ENCODE results near the gene TNFAIP3.
"Not testable (repeated sequence)": the region's sequence is repeated elsewhere in the genome, so short reads cannot be mapped to it uniquely, and the experiment has no call there.

The TNFAIP3 gene

DNA sequence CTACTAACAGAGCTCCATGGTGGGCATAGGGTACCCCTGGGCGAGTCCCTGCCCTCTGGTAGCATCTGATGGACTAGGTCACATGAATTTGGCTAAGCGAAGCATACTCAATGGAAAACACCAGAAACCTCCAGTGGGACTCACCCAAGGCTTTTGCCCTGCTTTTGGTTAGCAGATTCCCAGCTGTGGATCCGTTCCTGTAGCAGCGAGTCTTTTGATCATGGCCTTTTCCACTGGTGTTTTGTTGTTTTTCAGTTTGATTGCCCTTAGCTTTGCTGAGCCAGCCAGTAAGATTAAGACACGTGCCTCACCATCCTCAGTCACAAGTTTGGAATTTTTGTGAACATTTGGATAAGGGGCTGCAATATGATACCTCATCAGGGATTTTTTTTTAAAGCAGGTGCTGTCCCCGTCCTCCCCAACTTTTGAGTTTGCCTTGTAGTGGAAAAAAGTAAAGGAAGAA lies 8.0 kb downstream of the TNFAIP3 start:
- in situ Hi-C loops (cut with MboI; ENCODE audit: low pct_unique_long_range_greater_than_20kb, low sequenced_read_pairs), result no loop called here

GRCh38 chr6:137875606-137876005 lies 8.5 kb downstream of the TNFAIP3 start:
- in situ Hi-C loops (cut with MboI; ENCODE audit: low pct_unique_long_range_greater_than_20kb, low sequenced_read_pairs), result no loop called here
- DNase-seq, result no peak

More for the DNA sequence above, 8.0 kb downstream of the TNFAIP3 start:
- DNase-seq, result no peak

DNA sequence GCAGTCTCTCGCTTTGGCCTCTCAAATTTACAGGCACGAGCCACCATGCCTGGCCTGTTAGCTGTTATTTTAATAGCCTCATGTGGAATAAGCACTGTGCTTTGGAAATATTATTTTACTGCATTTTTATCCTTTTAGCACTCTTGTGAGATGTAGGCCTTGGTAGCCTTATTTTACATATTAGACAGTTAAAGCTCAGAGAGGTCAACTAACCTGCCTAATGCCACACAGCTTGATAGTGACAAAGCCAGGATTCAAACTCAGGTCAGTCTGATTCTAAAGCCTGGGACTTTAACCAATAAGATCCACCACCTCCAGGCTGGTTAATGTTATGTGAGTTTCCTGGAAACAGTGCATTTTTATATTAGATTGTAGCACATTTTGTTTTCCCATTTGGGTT lies 9.5 kb downstream of the TNFAIP3 start:
- DNase-seq, result no peak
- in situ Hi-C loops (cut with MboI; ENCODE audit: low pct_unique_long_range_greater_than_20kb, low sequenced_read_pairs), result no loop called here

DNA sequence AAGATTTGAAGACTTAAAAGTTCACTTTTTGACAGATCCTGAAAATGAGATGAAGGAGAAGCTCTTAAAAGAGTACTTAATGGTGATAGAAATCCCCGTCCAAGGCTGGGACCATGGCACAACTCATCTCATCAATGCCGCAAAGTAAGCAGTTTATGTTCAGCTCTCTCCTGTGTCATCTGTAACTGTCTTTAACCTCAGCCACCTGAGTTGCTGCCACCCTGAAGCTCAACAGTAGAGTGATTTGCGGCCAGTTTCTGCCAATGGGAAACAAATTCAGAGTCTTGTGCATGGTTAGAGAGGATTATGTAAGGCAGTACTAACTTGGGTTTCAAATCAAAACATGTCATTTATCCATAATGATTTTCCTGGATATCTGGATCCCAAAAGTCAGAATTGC lies 10.1 kb downstream of the TNFAIP3 start:
- in situ Hi-C loops (cut with MboI; ENCODE audit: low pct_unique_long_range_greater_than_20kb, low sequenced_read_pairs), result no loop called here
- no peak for DNase-seq

- DNase-seq, result no peak
- in situ Hi-C loops (cut with MboI; ENCODE audit: low pct_unique_long_range_greater_than_20kb, low sequenced_read_pairs), result no loop called here
Measured at GRCh38 chr6:137877606-137878005, 10.5 kb downstream of the TNFAIP3 start.

GRCh38 chr6:137878029-137878428 lies 11.0 kb downstream of the TNFAIP3 start:
- in situ Hi-C loops (cut with MboI; ENCODE audit: low pct_unique_long_range_greater_than_20kb, low sequenced_read_pairs), result no loop called here
- no peak for DNase-seq

DNA sequence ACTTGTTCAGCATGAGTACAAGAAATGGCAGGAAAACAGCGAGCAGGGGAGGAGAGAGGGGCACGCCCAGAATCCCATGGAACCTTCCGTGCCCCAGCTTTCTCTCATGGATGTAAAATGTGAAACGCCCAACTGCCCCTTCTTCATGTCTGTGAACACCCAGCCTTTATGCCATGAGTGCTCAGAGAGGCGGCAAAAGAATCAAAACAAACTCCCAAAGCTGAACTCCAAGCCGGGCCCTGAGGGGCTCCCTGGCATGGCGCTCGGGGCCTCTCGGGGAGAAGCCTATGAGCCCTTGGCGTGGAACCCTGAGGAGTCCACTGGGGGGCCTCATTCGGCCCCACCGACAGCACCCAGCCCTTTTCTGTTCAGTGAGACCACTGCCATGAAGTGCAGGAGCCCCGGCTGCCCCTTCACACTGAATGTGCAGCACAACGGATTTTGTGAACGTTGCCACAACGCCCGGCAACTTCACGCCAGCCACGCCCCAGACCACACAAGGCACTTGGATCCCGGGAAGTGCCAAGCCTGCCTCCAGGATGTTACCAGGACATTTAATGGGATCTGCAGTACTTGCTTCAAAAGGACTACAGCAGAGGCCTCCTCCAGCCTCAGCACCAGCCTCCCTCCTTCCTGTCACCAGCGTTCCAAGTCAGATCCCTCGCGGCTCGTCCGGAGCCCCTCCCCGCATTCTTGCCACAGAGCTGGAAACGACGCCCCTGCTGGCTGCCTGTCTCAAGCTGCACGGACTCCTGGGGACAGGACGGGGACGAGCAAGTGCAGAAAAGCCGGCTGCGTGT lies 11.6 kb downstream of the TNFAIP3 start:
- in situ Hi-C loops (cut with MboI; ENCODE audit: low pct_unique_long_range_greater_than_20kb, low sequenced_read_pairs), result no loop called here
- DNase-seq, result no peak

GRCh38 chr6:137879299-137879698 lies 12.2 kb downstream of the TNFAIP3 start:
- DNase-seq, result no peak
- in situ Hi-C loops (cut with MboI; ENCODE audit: low pct_unique_long_range_greater_than_20kb, low sequenced_read_pairs), result no loop called here

GRCh38 chr6:137879885-137880745 lies 13.1 kb downstream of the TNFAIP3 start:
- DNase-seq, result no peak
- in situ Hi-C loops (cut with MboI; ENCODE audit: low pct_unique_long_range_greater_than_20kb, low sequenced_read_pairs), result no loop called here

DNA sequence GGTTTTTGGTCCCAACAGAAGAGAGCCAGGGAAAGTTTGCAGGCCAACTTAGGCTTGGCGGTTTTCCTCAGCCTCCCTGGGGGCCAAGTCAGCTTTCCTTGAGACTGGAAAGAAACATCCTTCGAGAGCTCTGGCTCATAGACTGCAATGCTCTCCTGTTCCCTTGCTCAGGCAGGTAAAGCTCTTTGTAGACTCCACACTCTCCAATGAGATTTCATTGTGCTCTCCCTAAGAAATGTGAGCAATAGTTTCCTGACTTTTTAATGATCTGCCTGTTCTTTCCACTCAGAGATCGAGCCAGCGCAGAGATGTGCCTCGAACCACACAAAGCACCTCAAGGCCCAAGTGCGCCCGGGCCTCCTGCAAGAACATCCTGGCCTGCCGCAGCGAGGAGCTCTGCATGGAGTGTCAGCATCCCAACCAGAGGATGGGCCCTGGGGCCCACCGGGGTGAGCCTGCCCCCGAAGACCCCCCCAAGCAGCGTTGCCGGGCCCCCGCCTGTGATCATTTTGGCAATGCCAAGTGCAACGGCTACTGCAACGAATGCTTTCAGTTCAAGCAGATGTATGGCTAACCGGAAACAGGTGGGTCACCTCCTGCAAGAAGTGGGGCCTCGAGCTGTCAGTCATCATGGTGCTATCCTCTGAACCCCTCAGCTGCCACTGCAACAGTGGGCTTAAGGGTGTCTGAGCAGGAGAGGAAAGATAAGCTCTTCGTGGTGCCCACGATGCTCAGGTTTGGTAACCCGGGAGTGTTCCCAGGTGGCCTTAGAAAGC lies 13.9 kb downstream of the TNFAIP3 start:
- in situ Hi-C loops (cut with MboI; ENCODE audit: low pct_unique_long_range_greater_than_20kb, low sequenced_read_pairs), result no loop called here
- DNase-seq, result no peak

DNA sequence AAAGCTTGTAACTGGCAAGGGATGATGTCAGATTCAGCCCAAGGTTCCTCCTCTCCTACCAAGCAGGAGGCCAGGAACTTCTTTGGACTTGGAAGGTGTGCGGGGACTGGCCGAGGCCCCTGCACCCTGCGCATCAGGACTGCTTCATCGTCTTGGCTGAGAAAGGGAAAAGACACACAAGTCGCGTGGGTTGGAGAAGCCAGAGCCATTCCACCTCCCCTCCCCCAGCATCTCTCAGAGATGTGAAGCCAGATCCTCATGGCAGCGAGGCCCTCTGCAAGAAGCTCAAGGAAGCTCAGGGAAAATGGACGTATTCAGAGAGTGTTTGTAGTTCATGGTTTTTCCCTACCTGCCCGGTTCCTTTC lies 14.4 kb downstream of the TNFAIP3 start:
- in situ Hi-C loops (cut with MboI; ENCODE audit: low pct_unique_long_range_greater_than_20kb, low sequenced_read_pairs), result no loop called here
- DNase-seq, result no peak

- DNase-seq, result peak; percentile 27
- in situ Hi-C loops (cut with MboI; ENCODE audit: low pct_unique_long_range_greater_than_20kb, low sequenced_read_pairs), result no loop called here
Measured at GRCh38 chr6:137882225-137882961, 15.3 kb downstream of the TNFAIP3 start.

GRCh38 chr6:137883400-137884148 lies 16.5 kb downstream of the TNFAIP3 start:
- in situ Hi-C loops (cut with MboI; ENCODE audit: low pct_unique_long_range_greater_than_20kb, low sequenced_read_pairs), result no loop called here
- DNase-seq, result peak; percentile 55

DNA sequence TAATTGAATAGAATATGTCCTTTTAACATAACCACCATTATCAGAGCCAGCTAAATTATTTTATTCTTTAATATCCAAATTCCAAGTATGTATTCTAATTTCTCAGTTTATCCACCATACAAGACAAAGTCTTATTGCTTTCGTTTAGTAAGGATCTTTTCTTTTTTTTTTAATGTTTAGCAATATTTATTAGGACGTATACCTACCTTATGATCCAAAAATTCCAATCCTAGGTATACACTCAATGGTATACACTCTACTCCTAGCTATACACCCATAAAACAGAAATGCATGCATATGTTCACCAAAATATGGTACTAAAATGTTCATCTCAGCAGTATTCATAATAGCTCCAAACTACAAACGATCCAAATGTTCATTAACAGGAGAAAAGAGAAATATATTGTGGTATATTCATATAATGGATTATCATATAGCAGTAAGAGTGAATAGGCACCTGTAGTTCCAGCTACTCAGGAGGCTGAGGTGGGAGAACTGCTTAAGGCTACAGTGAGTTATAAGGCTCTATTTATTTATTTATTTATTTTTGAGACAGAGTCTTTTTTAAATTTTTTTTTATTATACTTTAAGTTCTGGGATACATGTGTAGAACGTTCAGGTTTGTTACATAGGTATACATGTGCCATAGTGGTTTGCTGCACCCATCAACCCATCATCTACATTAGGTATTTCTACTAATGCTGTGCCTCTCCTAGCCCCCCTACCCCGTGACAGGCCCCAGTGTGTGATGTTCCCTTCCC lies 17.3 kb downstream of the TNFAIP3 start:
- in situ Hi-C loops (cut with MboI; ENCODE audit: low pct_unique_long_range_greater_than_20kb, low sequenced_read_pairs), result no loop called here
- DNase-seq, result no peak

DNA sequence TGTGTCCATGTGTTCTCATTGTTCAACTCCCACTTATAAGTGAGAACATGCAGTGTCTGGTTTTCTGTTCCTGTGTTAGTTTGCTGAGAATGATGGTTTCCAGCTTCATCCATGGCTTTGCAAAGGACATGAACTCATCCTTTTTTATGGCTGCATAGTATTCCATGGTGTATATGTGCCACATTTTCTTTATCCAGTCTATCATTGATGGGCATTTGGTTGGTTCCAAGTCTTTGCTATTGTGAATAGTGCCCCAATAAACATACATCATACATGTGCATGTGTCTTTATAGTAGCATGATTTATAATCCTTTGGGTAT lies 17.8 kb downstream of the TNFAIP3 start:
- DNase-seq; in situ Hi-C loops (cut with MboI; ENCODE audit: low pct_unique_long_range_greater_than_20kb, low sequenced_read_pairs): not testable (repeated sequence)

GRCh38 chr6:137886226-137886625 lies 19.2 kb downstream of the TNFAIP3 start:
- in situ Hi-C loops (cut with MboI; ENCODE audit: low pct_unique_long_range_greater_than_20kb, low sequenced_read_pairs); DNase-seq: not testable (repeated sequence)

- no peak for DNase-seq
Measured at GRCh38 chr6:137890983-137891537, 24.0 kb downstream of the TNFAIP3 start.

More at GRCh38 chr6:137890983-137891537, 24.0 kb downstream of the TNFAIP3 start:
- in situ Hi-C loops (cut with MboI; ENCODE audit: low pct_unique_long_range_greater_than_20kb, low sequenced_read_pairs), result no loop called here
